Astrocyte of the cerebellum (primary cell): ENCODE results near the gene CENPK.
"Not testable (repeated sequence)": the region's sequence is repeated elsewhere in the genome, so short reads cannot be mapped to it uniquely, and the experiment has no call there.

Experiments used
- DNase-seq: peaks from one replicate; pipeline ENCODE4 v3.0.0-alpha.2; 2011; ENCODE audit warnings: low read depth
- H3K4me3 ChIP-seq: 2 replicates; pipeline ENCODE4 v1.5.1; 2011; ENCODE audit warnings: mild to moderate bottlenecking, low read depth, low read length, moderate library complexity
- CTCF ChIP-seq: IDR thresholded peaks from 2 replicates; pipeline ENCODE4 v1.5.1; 2012; ENCODE audit warnings: low read length, low read depth, moderate library complexity, mild to moderate bottlenecking; ENCODE audit errors: missing control alignments
- in situ Hi-C: cut with HindIII; loops from 2 replicates; pipeline ENCODE4 v1.10.0; 2017; ENCODE audit warnings: low sequenced_read_pairs

The CENPK gene

GRCh38 chr5:65525726-65526125, 37.2 kb downstream of the CENPK start:
- no peak for DNase-seq
- in situ Hi-C loops = no loop called here
- H3K4me3 ChIP-seq = no peak overlapping the region

GRCh38 chr5:65512170-65512937, 50.6 kb downstream of the CENPK start:
- in situ Hi-C loops = no loop called here
- TF ChIP-seq CTCF = no peak
- no peak overlapping the region for H3K4me3 ChIP-seq
- DNase-seq = no peak

More at GRCh38 chr5:65525726-65526125, 37.2 kb downstream of the CENPK start:
- TF ChIP-seq CTCF = no peak

GRCh38 chr5:65508978-65509377, 54.0 kb downstream of the CENPK start:
- no peak overlapping the region for H3K4me3 ChIP-seq
- DNase-seq = no peak
- in situ Hi-C loops = no loop called here

GRCh38 chr5:65506961-65507360, 56.0 kb downstream of the CENPK start:
- DNase-seq = peak; percentile 77
- in situ Hi-C loops = no loop called here
- no peak overlapping the region for H3K4me3 ChIP-seq
- TF ChIP-seq CTCF = no peak

More at GRCh38 chr5:65508978-65509377, 54.0 kb downstream of the CENPK start:
- no peak for TF ChIP-seq CTCF

GRCh38 chr5:65489119-65489518, 73.8 kb downstream of the CENPK start:
- no peak overlapping the region for H3K4me3 ChIP-seq
- in situ Hi-C loops = loop anchor here (25.0 kb wide), 1 partner anchor 677 kb away; no protein-coding TSS in a partner anchor
- no peak for DNase-seq
- no peak for TF ChIP-seq CTCF

- not testable (repeated sequence) for H3K4me3 ChIP-seq, DNase-seq
- in situ Hi-C loops = loop anchor here (25.0 kb wide), 1 partner anchor 676 kb away; no protein-coding TSS in a partner anchor
Measured at GRCh38 chr5:65488038-65488687, 74.8 kb downstream of the CENPK start.

- H3K4me3 ChIP-seq, DNase-seq: not testable (repeated sequence)
- in situ Hi-C loops = loop anchor here (25.0 kb wide), 1 partner anchor 675 kb away; no protein-coding TSS in a partner anchor
Measured at GRCh38 chr5:65486803-65487202, 76.2 kb downstream of the CENPK start.
